ENCODE results near the gene PSENEN. TPM values are rescaled to one million over a fixed set of nuclear protein-coding genes. Genes with fewer than 3 reads are reported as not detected.

The PSENEN gene
- total RNA-seq, 4 donors from 2014 or later: 20.4 to 35.7 (median 29.5) TPM

DNA sequence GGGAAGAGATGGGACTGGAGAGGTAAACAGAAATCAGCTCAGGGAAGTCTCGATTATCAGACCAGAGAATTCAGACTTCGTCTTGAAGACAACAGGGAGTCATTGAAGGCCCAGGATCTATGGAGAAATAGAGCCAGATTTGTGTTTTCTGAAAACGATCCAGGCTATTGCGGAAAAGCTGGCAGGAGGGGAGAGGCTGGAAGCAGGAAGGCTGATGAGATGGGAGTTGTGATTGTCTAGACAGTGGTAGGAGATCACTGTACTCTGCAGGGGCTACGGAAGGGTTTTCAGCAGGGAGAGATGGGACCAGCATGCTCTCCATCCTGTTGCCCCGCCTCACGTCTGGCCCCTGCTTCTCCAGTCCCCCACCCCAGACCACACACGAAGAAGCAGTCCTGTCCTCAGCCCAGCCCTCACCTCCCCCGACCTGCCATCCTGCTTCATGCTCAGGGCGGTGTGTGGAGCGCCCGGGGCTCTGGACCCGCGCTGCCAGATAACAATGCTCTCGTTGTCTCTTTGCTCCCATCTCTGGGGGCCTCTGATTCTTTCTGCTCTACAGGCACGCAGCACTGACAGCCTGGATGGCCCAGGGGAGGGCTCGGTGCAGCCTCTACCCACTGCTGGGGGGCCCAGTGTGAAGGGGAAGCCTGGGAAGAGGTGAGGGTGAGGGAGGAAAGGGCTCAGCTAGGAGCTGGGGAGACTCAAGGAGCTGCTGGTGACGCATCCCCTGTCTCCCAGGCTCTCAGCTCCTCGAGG lies 31.8 kb downstream of the PSENEN start:
- H3K36me3 ChIP-seq: peaks cover 0 to 47% of the 10 kb centered on the region in 2 donors
- TF ChIP-seq EP300 (IDR thresholded peaks at IDR 0.05): no peak
- TF ChIP-seq, protein P1, sequence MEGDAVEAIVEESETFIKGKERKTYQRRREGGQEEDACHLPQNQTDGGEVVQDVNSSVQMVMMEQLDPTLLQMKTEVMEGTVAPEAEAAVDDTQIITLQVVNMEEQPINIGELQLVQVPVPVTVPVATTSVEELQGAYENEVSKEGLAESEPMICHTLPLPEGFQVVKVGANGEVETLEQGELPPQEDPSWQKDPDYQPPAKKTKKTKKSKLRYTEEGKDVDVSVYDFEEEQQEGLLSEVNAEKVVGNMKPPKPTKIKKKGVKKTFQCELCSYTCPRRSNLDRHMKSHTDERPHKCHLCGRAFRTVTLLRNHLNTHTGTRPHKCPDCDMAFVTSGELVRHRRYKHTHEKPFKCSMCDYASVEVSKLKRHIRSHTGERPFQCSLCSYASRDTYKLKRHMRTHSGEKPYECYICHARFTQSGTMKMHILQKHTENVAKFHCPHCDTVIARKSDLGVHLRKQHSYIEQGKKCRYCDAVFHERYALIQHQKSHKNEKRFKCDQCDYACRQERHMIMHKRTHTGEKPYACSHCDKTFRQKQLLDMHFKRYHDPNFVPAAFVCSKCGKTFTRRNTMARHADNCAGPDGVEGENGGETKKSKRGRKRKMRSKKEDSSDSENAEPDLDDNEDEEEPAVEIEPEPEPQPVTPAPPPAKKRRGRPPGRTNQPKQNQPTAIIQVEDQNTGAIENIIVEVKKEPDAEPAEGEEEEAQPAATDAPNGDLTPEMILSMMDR (IDR thresholded peaks at IDR 0.05): no peak
- TF ChIP-seq POLR2A (IDR thresholded peaks at IDR 0.05): no peak
- no peak for TF ChIP-seq POLR2AphosphoS5 (IDR thresholded peaks at IDR 0.05)
- no peaks in the 10 kb centered on the region for H3K9me3 ChIP-seq
- H3K4me1 ChIP-seq: peaks cover 0 to 21% (median 5%) of the 10 kb centered on the region in 3 donors
- H3K27ac ChIP-seq: no peak overlapping the region
- no peaks in the 10 kb centered on the region for H3K27me3 ChIP-seq
- WGBS, 2 donors (ENCODE audit: low coverage in 1 of 2): 43 to 68% methylated on average over 4 to 9 of the region's 19 CpGs
- no peak for ATAC-seq
- no peak overlapping the region for H3K4me3 ChIP-seq

DNA sequence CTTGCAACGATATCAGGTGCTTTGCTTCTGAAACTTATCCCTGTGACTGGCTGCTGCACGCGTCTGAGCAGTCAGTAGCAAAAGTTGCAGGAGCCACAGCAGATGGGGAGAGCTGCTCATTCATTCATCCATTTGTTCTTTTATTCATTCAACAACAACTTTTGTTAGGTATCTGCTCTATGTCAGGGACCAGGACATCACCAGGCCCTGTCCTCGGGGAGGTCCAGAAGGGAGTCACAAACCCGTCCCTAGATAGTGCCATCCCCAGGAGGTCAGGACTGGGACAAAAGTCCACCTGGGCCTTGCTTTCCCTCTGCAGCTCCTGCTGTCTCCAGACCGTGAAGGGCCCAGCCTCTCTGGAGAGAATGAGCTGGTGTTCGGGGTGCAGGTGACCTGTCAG lies 32.5 kb downstream of the PSENEN start:
- no peak for ATAC-seq
- Histone ChIP-seq H3K27ac (no peak overlapping the region), H3K4me3 (no peak overlapping the region), H3K27me3 (no peaks in the 10 kb centered on the region), H3K36me3 (peaks cover 0 to 54% of the 10 kb centered on the region in 2 donors), H3K4me1 (peaks cover 0 to 21% (median 5%) of the 10 kb centered on the region in 3 donors), H3K9me3 (no peaks in the 10 kb centered on the region)
- WGBS, 2 donors (ENCODE audit: low coverage in 1 of 2): 53% methylated on average over 3 of the region's 7 CpGs; no CpG with 5 or more reads in 1 of the 2 donors
- TF ChIP-seq, protein P1 (IDR thresholded peaks at IDR 0.05): no peak
- TF ChIP-seq POLR2AphosphoS5 (IDR thresholded peaks at IDR 0.05): no peak
- no peak for TF ChIP-seq POLR2A (IDR thresholded peaks at IDR 0.05)
- TF ChIP-seq EP300 (IDR thresholded peaks at IDR 0.05): no peak

DNA sequence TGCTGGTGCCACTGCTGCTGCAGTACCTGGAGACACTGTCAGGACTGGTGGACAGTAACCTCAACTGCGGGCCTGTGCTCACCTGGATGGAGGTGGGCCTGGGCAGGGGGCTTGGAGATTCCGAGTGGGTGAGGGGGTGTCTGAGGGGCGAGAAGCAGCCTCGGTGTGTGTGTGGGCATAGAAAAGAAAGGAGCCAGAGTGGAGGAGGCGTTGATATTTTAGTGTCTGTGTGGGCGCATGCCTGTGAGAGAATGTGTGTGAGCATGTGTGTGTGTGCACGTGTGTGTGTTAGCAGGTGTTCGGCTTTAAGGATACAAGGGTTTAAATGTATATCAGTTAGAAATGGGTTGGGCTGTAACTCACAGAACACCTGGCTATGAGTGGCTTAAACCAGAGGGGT lies 33.6 kb downstream of the PSENEN start:
- Histone ChIP-seq H3K36me3 (peaks cover 0 to 65% of the 10 kb centered on the region in 2 donors), H3K27ac (no peak overlapping the region), H3K4me3 (no peak overlapping the region), H3K9me3 (no peaks in the 10 kb centered on the region), H3K4me1 (peaks cover 0 to 21% (median 5%) of the 10 kb centered on the region in 3 donors), H3K27me3 (no peaks in the 10 kb centered on the region)
- 77 to 88% methylated on average over 2 to 6 of the region's 8 CpGs for WGBS, 2 donors (ENCODE audit: low coverage in 1 of 2)
- ATAC-seq: no peak
- TF ChIP-seq POLR2A (IDR thresholded peaks at IDR 0.05) (no peak), POLR2AphosphoS5 (IDR thresholded peaks at IDR 0.05) (no peak), EP300 (IDR thresholded peaks at IDR 0.05) (no peak)
- TF ChIP-seq, protein P1 (IDR thresholded peaks at IDR 0.05): no peak

DNA sequence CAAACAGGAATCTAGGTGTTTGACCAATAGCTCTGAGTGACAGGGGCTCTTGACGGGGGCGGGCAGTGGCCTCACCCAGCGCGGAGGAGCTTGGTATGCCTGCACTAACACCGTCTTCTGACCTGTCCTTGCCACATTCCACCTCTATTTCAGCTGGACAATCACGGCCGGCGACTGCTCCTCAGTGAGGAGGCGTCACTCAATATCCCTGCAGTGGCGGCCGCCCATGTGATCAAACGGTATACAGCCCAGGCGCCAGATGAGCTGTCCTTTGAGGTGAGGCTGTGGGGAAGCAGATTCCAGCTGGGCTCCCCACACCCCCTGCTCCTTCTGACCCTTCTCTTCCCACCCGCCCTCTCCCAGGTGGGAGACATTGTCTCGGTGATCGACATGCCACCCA lies 34.6 kb downstream of the PSENEN start:
- Histone ChIP-seq H3K27ac (no peak overlapping the region), H3K9me3 (no peaks in the 10 kb centered on the region), H3K4me3 (no peak overlapping the region), H3K27me3 (no peaks in the 10 kb centered on the region), H3K4me1 (peaks cover 0 to 15% (median 5%) of the 10 kb centered on the region in 3 donors), H3K36me3 (peaks cover 0 to 75% of the 10 kb centered on the region in 2 donors)
- WGBS, 2 donors (ENCODE audit: low coverage in 1 of 2): 82% methylated on average over 2 of the region's 16 CpGs; no CpG with 5 or more reads in 1 of the 2 donors
- no peak for ATAC-seq
- no peak for TF ChIP-seq POLR2AphosphoS5 (IDR thresholded peaks at IDR 0.05)
- TF ChIP-seq, protein P1 (IDR thresholded peaks at IDR 0.05): no peak
- TF ChIP-seq POLR2A (IDR thresholded peaks at IDR 0.05): no peak
- no peak for TF ChIP-seq EP300 (IDR thresholded peaks at IDR 0.05)

DNA sequence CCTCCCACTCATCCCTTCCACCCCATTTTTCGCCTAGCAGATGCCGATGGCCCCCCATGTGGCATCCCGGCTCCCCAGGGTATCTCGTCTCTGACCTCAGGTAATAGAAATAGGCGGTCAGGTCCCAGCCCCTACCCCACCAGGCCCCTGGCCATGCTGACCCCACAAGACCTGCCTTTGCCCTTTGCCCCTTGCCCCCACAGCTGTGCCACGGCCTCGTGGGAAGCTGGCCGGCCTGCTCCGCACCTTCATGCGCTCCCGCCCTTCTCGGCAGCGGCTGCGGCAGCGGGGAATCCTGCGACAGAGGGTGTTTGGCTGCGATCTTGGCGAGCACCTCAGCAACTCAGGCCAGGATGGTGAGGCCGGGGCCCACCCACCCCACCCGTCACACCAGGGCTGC lies 35.3 kb downstream of the PSENEN start:
- no peak for ATAC-seq
- Histone ChIP-seq H3K9me3 (no peaks in the 10 kb centered on the region), H3K27me3 (no peaks in the 10 kb centered on the region), H3K27ac (no peak overlapping the region), H3K4me3 (no peak overlapping the region), H3K36me3 (peaks cover 0 to 82% of the 10 kb centered on the region in 2 donors), H3K4me1 (peaks cover 0 to 12% (median 5%) of the 10 kb centered on the region in 3 donors)
- WGBS, 2 donors (ENCODE audit: low coverage in 1 of 2): 83% methylated on average over 5 of the region's 20 CpGs; no CpG with 5 or more reads in 1 of the 2 donors
- TF ChIP-seq EP300 (IDR thresholded peaks at IDR 0.05): no peak
- TF ChIP-seq POLR2A (IDR thresholded peaks at IDR 0.05): no peak
- TF ChIP-seq POLR2AphosphoS5 (IDR thresholded peaks at IDR 0.05): no peak
- TF ChIP-seq, protein P1 (IDR thresholded peaks at IDR 0.05): no peak
